Measurements from ENCODE around the gene LAMA5.

The LAMA5 gene

DNA sequence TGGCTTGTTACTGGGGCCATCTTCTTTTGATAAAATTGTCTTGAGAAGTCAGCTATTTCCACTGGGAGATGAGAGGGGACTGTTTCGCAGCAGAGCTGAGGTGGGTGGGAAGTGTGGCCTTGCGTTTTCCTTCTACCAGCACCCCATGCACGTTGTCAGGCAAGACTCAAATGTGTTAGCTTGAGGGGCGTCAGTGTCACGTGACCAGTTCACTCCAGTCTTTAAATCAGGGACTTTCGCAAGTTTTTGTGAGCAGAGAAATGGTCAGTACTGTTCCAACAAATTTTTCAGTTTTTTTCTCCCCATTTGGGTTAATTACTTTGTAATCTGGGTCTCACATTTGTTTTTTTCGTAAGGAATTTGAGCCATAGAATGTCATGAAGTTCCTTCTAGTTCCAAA, 85.0 kb downstream of the LAMA5 start:
- Histone ChIP-seq H3K4ac (ENCODE audit: low read depth, low read length) (no peak overlapping the region), H4K5ac (ENCODE audit: low read length) (no peak overlapping the region), H3K9ac (ENCODE audit: low read length) (no peak overlapping the region), H3K27ac (ENCODE audit: low read depth, low read length) (no peak overlapping the region), H3K4me3 (ENCODE audit: low read length) (no peak overlapping the region), H3K79me1 (ENCODE audit: low read length) (no peaks in the 10 kb centered on the region), H2BK120ac (ENCODE audit: low read depth, low read length) (no peak overlapping the region), H3K79me2 (ENCODE audit: control insufficient read depth, insufficient read depth, low read length) (no peaks in the 10 kb centered on the region), H3K4me2 (ENCODE audit: low read length) (no peak overlapping the region), H3K56ac (ENCODE audit: low read length) (no peak overlapping the region), H2AK5ac (ENCODE audit: low read length) (no peak overlapping the region), H3K23ac (ENCODE audit: low read length) (no peak overlapping the region), H3K36me3 (ENCODE audit: control insufficient read depth, insufficient read depth, low read length) (peaks cover 12% of the 10 kb centered on the region), H3K4me1 (ENCODE audit: control insufficient read depth, low read depth, low read length) (no peaks in the 10 kb centered on the region), H3K18ac (ENCODE audit: low read length) (no peak overlapping the region), H3K27me3 (ENCODE audit: insufficient read depth, low read length, poor library complexity) (no peaks in the 10 kb centered on the region), H2BK5ac (ENCODE audit: low read length) (no peak overlapping the region), H2BK15ac (replicated peaks; ENCODE audit: low read depth) (no peak overlapping the region), H4K8ac (ENCODE audit: low read depth, low read length) (no peak overlapping the region)
- WGBS (ENCODE audit: extremely low coverage, insufficient coverage, low lambda C conversion rate), result no CpG with 5 or more reads among the region's 7 CpGs
- DNase-seq, result no peak

- Histone ChIP-seq H3K27me3 (ENCODE audit: insufficient read depth, low read length, poor library complexity) (no peaks in the 10 kb centered on the region), H3K23ac (ENCODE audit: low read length) (no peak overlapping the region), H3K79me2 (ENCODE audit: control insufficient read depth, insufficient read depth, low read length) (no peaks in the 10 kb centered on the region), H4K8ac (ENCODE audit: low read depth, low read length) (no peak overlapping the region), H3K4me3 (ENCODE audit: low read length) (no peak overlapping the region), H2BK120ac (ENCODE audit: low read depth, low read length) (no peak overlapping the region), H3K4me1 (ENCODE audit: control insufficient read depth, low read depth, low read length) (no peaks in the 10 kb centered on the region), H4K5ac (ENCODE audit: low read length) (no peak overlapping the region), H2BK15ac (replicated peaks; ENCODE audit: low read depth) (no peak overlapping the region), H3K4ac (ENCODE audit: low read depth, low read length) (no peak overlapping the region), H3K4me2 (ENCODE audit: low read length) (no peak overlapping the region), H3K36me3 (ENCODE audit: control insufficient read depth, insufficient read depth, low read length) (peaks cover 12% of the 10 kb centered on the region), H3K18ac (ENCODE audit: low read length) (no peak overlapping the region), H2BK5ac (ENCODE audit: low read length) (no peak overlapping the region), H2AK5ac (ENCODE audit: low read length) (no peak overlapping the region), H3K9ac (ENCODE audit: low read length) (no peak overlapping the region), H3K56ac (ENCODE audit: low read length) (no peak overlapping the region), H3K79me1 (ENCODE audit: low read length) (no peaks in the 10 kb centered on the region), H3K27ac (ENCODE audit: low read depth, low read length) (no peak overlapping the region)
- DNase-seq, result no peak
- no CpG with 5 or more reads among the region's 31 CpGs for WGBS (ENCODE audit: extremely low coverage, insufficient coverage, low lambda C conversion rate)
Observed at GRCh38 chr20:62281161-62281933, 85.8 kb downstream of the LAMA5 start.

GRCh38 chr20:62280303-62280702, 86.8 kb downstream of the LAMA5 start:
- no peak overlapping the region for H2AK5ac ChIP-seq (ENCODE audit: low read length)
- H2BK15ac ChIP-seq (replicated peaks; ENCODE audit: low read depth), result no peak overlapping the region
- peaks cover 12% of the 10 kb centered on the region for H3K36me3 ChIP-seq (ENCODE audit: control insufficient read depth, insufficient read depth, low read length)
- H3K56ac ChIP-seq (ENCODE audit: low read length), result no peak overlapping the region
- no peak overlapping the region for H3K27ac ChIP-seq (ENCODE audit: low read depth, low read length)
- no peak overlapping the region for H3K18ac ChIP-seq (ENCODE audit: low read length)
- H2BK120ac ChIP-seq (ENCODE audit: low read depth, low read length), result no peak overlapping the region
- no peak for DNase-seq
- H3K9ac ChIP-seq (ENCODE audit: low read length), result no peak overlapping the region
- H3K4me2 ChIP-seq (ENCODE audit: low read length), result no peak overlapping the region
- no peaks in the 10 kb centered on the region for H3K79me1 ChIP-seq (ENCODE audit: low read length)
- no peak overlapping the region for H4K5ac ChIP-seq (ENCODE audit: low read length)
- no CpG with 5 or more reads among the region's 4 CpGs for WGBS (ENCODE audit: extremely low coverage, insufficient coverage, low lambda C conversion rate)
- no peaks in the 10 kb centered on the region for H3K27me3 ChIP-seq (ENCODE audit: insufficient read depth, low read length, poor library complexity)
- no peak overlapping the region for H2BK5ac ChIP-seq (ENCODE audit: low read length)
- no peaks in the 10 kb centered on the region for H3K79me2 ChIP-seq (ENCODE audit: control insufficient read depth, insufficient read depth, low read length)
- no peak overlapping the region for H3K23ac ChIP-seq (ENCODE audit: low read length)
- no peak overlapping the region for H3K4ac ChIP-seq (ENCODE audit: low read depth, low read length)
- H3K4me1 ChIP-seq (ENCODE audit: control insufficient read depth, low read depth, low read length), result no peaks in the 10 kb centered on the region
- no peak overlapping the region for H3K4me3 ChIP-seq (ENCODE audit: low read length)
- no peak overlapping the region for H4K8ac ChIP-seq (ENCODE audit: low read depth, low read length)

DNA sequence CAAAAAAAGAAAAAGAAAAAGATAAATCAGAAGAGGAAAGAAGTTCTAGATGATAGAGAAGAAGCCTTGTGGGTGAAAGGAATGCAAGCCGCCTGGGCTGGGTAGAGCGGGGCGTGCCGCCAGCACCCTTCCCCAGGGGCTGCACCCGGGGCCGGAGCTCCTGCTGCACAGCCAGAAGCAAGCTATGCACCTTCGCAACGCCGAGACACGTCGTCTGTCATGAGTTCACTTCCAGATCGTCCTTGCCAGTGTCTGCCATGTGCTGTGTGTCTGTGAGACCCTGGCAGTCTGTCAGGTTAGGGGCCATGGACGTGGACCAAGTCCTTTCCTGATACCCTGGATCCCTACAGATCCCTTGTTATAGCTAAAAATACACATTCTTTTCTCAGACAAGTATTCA, 89.9 kb downstream of the LAMA5 start:
- Histone ChIP-seq H2AK5ac (ENCODE audit: low read length) (no peak overlapping the region), H3K36me3 (ENCODE audit: control insufficient read depth, insufficient read depth, low read length) (peaks cover 14% of the 10 kb centered on the region), H3K27me3 (ENCODE audit: insufficient read depth, low read length, poor library complexity) (no peaks in the 10 kb centered on the region), H3K27ac (ENCODE audit: low read depth, low read length) (no peak overlapping the region), H3K4me1 (ENCODE audit: control insufficient read depth, low read depth, low read length) (no peaks in the 10 kb centered on the region), H3K4ac (ENCODE audit: low read depth, low read length) (no peak overlapping the region), H4K8ac (ENCODE audit: low read depth, low read length) (no peak overlapping the region), H3K4me2 (ENCODE audit: low read length) (no peak overlapping the region), H3K79me2 (ENCODE audit: control insufficient read depth, insufficient read depth, low read length) (no peaks in the 10 kb centered on the region), H4K5ac (ENCODE audit: low read length) (no peak overlapping the region), H3K9ac (ENCODE audit: low read length) (no peak overlapping the region), H3K23ac (ENCODE audit: low read length) (no peak overlapping the region), H3K4me3 (ENCODE audit: low read length) (no peak overlapping the region), H2BK120ac (ENCODE audit: low read depth, low read length) (no peak overlapping the region), H3K56ac (ENCODE audit: low read length) (no peak overlapping the region), H3K79me1 (ENCODE audit: low read length) (no peaks in the 10 kb centered on the region), H3K18ac (ENCODE audit: low read length) (no peak overlapping the region), H2BK15ac (replicated peaks; ENCODE audit: low read depth) (no peak overlapping the region), H2BK5ac (ENCODE audit: low read length) (no peak overlapping the region)
- DNase-seq, result no peak
- WGBS (ENCODE audit: extremely low coverage, insufficient coverage, low lambda C conversion rate), result no CpG with 5 or more reads among the region's 13 CpGs

- Histone ChIP-seq H3K79me2 (ENCODE audit: control insufficient read depth, insufficient read depth, low read length) (no peaks in the 10 kb centered on the region), H3K23ac (ENCODE audit: low read length) (no peak overlapping the region), H3K4me3 (ENCODE audit: low read length) (no peak overlapping the region), H3K4me1 (ENCODE audit: control insufficient read depth, low read depth, low read length) (no peaks in the 10 kb centered on the region), H3K27me3 (ENCODE audit: insufficient read depth, low read length, poor library complexity) (no peaks in the 10 kb centered on the region), H3K4ac (ENCODE audit: low read depth, low read length) (no peak overlapping the region), H3K4me2 (ENCODE audit: low read length) (no peak overlapping the region), H2BK120ac (ENCODE audit: low read depth, low read length) (no peak overlapping the region), H2AK5ac (ENCODE audit: low read length) (no peak overlapping the region), H4K8ac (ENCODE audit: low read depth, low read length) (no peak overlapping the region), H4K5ac (ENCODE audit: low read length) (no peak overlapping the region), H3K56ac (ENCODE audit: low read length) (no peak overlapping the region), H3K27ac (ENCODE audit: low read depth, low read length) (no peak overlapping the region), H3K36me3 (ENCODE audit: control insufficient read depth, insufficient read depth, low read length) (peaks cover 11% of the 10 kb centered on the region), H3K18ac (ENCODE audit: low read length) (no peak overlapping the region), H2BK15ac (replicated peaks; ENCODE audit: low read depth) (no peak overlapping the region), H3K9ac (ENCODE audit: low read length) (no peak overlapping the region), H3K79me1 (ENCODE audit: low read length) (no peaks in the 10 kb centered on the region), H2BK5ac (ENCODE audit: low read length) (no peak overlapping the region)
- no CpG with 5 or more reads among the region's 6 CpGs for WGBS (ENCODE audit: extremely low coverage, insufficient coverage, low lambda C conversion rate)
- no peak for DNase-seq
Observed at GRCh38 chr20:62276439-62276838, 90.7 kb downstream of the LAMA5 start.

- Histone ChIP-seq H3K4me2 (ENCODE audit: low read length) (no peak overlapping the region), H4K5ac (ENCODE audit: low read length) (no peak overlapping the region), H2BK5ac (ENCODE audit: low read length) (no peak overlapping the region), H3K79me2 (ENCODE audit: control insufficient read depth, insufficient read depth, low read length) (no peaks in the 10 kb centered on the region), H3K9ac (ENCODE audit: low read length) (no peak overlapping the region), H3K27me3 (ENCODE audit: insufficient read depth, low read length, poor library complexity) (no peaks in the 10 kb centered on the region), H3K79me1 (ENCODE audit: low read length) (no peaks in the 10 kb centered on the region), H3K18ac (ENCODE audit: low read length) (no peak overlapping the region), H3K23ac (ENCODE audit: low read length) (no peak overlapping the region), H3K4ac (ENCODE audit: low read depth, low read length) (no peak overlapping the region), H3K4me1 (ENCODE audit: control insufficient read depth, low read depth, low read length) (no peaks in the 10 kb centered on the region), H2BK15ac (replicated peaks; ENCODE audit: low read depth) (no peak overlapping the region), H4K8ac (ENCODE audit: low read depth, low read length) (no peak overlapping the region), H2BK120ac (ENCODE audit: low read depth, low read length) (no peak overlapping the region), H2AK5ac (ENCODE audit: low read length) (no peak overlapping the region), H3K4me3 (ENCODE audit: low read length) (no peak overlapping the region), H3K56ac (ENCODE audit: low read length) (no peak overlapping the region), H3K27ac (ENCODE audit: low read depth, low read length) (no peak overlapping the region), H3K36me3 (ENCODE audit: control insufficient read depth, insufficient read depth, low read length) (peaks cover 8% of the 10 kb centered on the region)
- WGBS (ENCODE audit: extremely low coverage, insufficient coverage, low lambda C conversion rate), result no CpG with 5 or more reads among the region's 10 CpGs
- no peak for DNase-seq
Observed at GRCh38 chr20:62275219-62275618, 91.9 kb downstream of the LAMA5 start.
